Epithelial cell of proximal tubule (primary cell): Measurements from ENCODE around the gene COQ8A. TPM values are rescaled to one million over a fixed set of nuclear protein-coding genes. Genes with fewer than 3 reads are reported as not detected.

ENCODE experiments used
- DNase-seq: peaks from one replicate; pipeline ENCODE4 v3.0.0-alpha.2; 2011; ENCODE audit warnings: low read depth
- H3K4me3 ChIP-seq: 2 replicates; pipeline ENCODE4 v1.5.1; 2011; ENCODE audit warnings: low read depth, mild to moderate bottlenecking, low read length
- CTCF ChIP-seq: conservative IDR thresholded peaks from 2 replicates; pipeline ENCODE4 v1.5.1; 2012; ENCODE audit warnings: low read depth, mild to moderate bottlenecking, low read length
- total RNA-seq: library from RNA; depleted of rRNA; stranded (reverse); fragments of >200 nt; gene quantifications from 2 replicates; pipeline ENCODE4 v1.2.3, GENCODE V29; 2015

COQ8A gene
- total RNA-seq, 1 donor from 2014 or later, result 9.8 TPM

GRCh38 chr1:226956942-226957713 is 17.0 kb downstream of the COQ8A start:
- H3K4me3 ChIP-seq, result no peak overlapping the region
- DNase-seq, result no peak
- TF ChIP-seq CTCF, result no peak

- DNase-seq, result no peak
- TF ChIP-seq CTCF, result no peak
- H3K4me3 ChIP-seq, result no peak overlapping the region
These were observed 17.6 kb downstream of the COQ8A start for GRCh38 chr1:226957714-226958113.

GRCh38 chr1:226958300-226958699 is 18.2 kb downstream of the COQ8A start:
- H3K4me3 ChIP-seq, result no peak overlapping the region
- TF ChIP-seq CTCF, result no peak
- no peak for DNase-seq

- no peak for DNase-seq
- TF ChIP-seq CTCF, result no peak
- H3K4me3 ChIP-seq, result no peak overlapping the region
These were observed 20.2 kb downstream of the COQ8A start for GRCh38 chr1:226960256-226960655.

GRCh38 chr1:226960944-226961765 is 21.1 kb downstream of the COQ8A start:
- no peak overlapping the region for H3K4me3 ChIP-seq
- TF ChIP-seq CTCF, result no peak

GRCh38 chr1:226962421-226963391 is 22.6 kb downstream of the COQ8A start:
- TF ChIP-seq CTCF, result no peak
- DNase-seq, result no peak
- no peak overlapping the region for H3K4me3 ChIP-seq

More at GRCh38 chr1:226960944-226961765, 21.1 kb downstream of the COQ8A start:
- no peak for DNase-seq
